NCI-H69 (cell line): ENCODE measurements around the gene RBMS3.
"Not testable (repeated sequence)": the region's sequence is repeated elsewhere in the genome, so short reads cannot be mapped to it uniquely, and the experiment has no call there.

Source experiments
- DNase-seq: peaks from one replicate; lab custom pipeline; 2025; lab: John Stamatoyannopoulos, UW

Gene RBMS3

GRCh38 chr3:29339016-29339833 lies 58.4 kb downstream of the RBMS3 start:
- peak; percentile 36 for DNase-seq

- DNase-seq, result no peak
Measured at GRCh38 chr3:29344154-29344553, 63.3 kb downstream of the RBMS3 start.

GRCh38 chr3:29344935-29345334 lies 64.1 kb downstream of the RBMS3 start:
- DNase-seq, result peak; percentile 60

- DNase-seq, result peak; percentile 62
Measured at GRCh38 chr3:29345516-29346300, 64.8 kb downstream of the RBMS3 start.

GRCh38 chr3:29346828-29347227 lies 66.0 kb downstream of the RBMS3 start:
- peak; percentile 23 for DNase-seq

- peak; percentile 38 for DNase-seq
Measured at GRCh38 chr3:29347412-29347811, 66.5 kb downstream of the RBMS3 start.

GRCh38 chr3:29348316-29348715 lies 67.4 kb downstream of the RBMS3 start:
- no peak for DNase-seq

- no peak for DNase-seq
Measured at GRCh38 chr3:29349049-29349448, 68.2 kb downstream of the RBMS3 start.

- no peak for DNase-seq
Measured at GRCh38 chr3:29353807-29354206, 72.9 kb downstream of the RBMS3 start.

- peak; percentile 56 for DNase-seq
Measured at GRCh38 chr3:29354894-29355293, 74.0 kb downstream of the RBMS3 start.

GRCh38 chr3:29356062-29356461 lies 75.2 kb downstream of the RBMS3 start:
- no peak for DNase-seq

- DNase-seq, result not testable (repeated sequence)
Measured at GRCh38 chr3:29360289-29360688, 79.4 kb downstream of the RBMS3 start.

GRCh38 chr3:29363110-29363509 lies 82.2 kb downstream of the RBMS3 start:
- DNase-seq, result no peak

- no peak for DNase-seq
Measured at GRCh38 chr3:29370021-29370420, 89.2 kb downstream of the RBMS3 start.

- DNase-seq, result no peak
Measured at GRCh38 chr3:29370476-29371420, 89.9 kb downstream of the RBMS3 start.

- DNase-seq, result no peak
Measured at GRCh38 chr3:29373131-29373680, 92.3 kb downstream of the RBMS3 start.

- DNase-seq, result no peak
Measured at GRCh38 chr3:29374226-29374625, 93.4 kb downstream of the RBMS3 start.

GRCh38 chr3:29379097-29379496 lies 98.2 kb downstream of the RBMS3 start:
- no peak for DNase-seq

- DNase-seq, result no peak
Measured at GRCh38 chr3:29381595-29381994, 100.7 kb downstream of the RBMS3 start.

GRCh38 chr3:29382409-29382808 lies 101.5 kb downstream of the RBMS3 start:
- no peak for DNase-seq

- no peak for DNase-seq
Measured at GRCh38 chr3:29382845-29383244, 102.0 kb downstream of the RBMS3 start.

- DNase-seq, result no peak
Measured at GRCh38 chr3:29384640-29385039, 103.8 kb downstream of the RBMS3 start.
